Measurements from ENCODE around the gene SLC9A9. TPM values are rescaled to one million over a fixed set of nuclear protein-coding genes. Genes with fewer than 3 reads are reported as not detected.

SLC9A9 gene
- total and polyA plus RNA-seq, 4 donors: 3.3 to 15.0 (median 6.1) TPM

DNA sequence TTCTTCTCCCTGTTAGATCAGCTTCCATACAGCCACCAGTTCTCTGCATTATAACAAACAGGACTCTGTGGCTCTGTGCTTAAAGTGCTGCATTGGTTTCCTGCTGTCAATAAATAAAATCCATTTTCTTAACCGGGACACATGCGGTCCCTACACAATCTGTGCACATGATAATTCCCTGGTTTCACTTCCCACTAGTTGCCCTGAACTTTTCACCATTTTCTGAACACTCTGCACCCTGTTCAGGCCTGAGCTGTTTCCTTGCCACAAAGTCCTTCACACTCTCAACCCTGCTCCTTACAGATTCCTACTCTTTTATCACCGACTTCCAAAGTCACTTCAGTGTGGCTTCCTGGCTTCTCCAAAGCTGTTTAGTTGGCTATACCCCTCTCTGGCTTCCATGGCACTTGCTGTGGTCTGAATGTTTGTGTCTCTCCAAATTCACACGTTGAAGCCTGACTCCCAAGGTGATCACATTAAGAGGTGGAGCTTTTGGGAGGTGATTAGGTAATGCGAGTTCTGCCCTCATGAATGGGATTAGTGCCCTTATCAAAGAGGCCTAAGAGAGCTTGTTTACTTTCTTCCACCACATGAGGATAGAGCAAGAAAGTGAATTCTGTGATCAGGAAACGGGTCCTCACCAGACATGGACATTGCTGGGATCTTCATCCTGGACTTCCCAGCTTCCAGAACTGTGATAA is 495.3 kb downstream of the SLC9A9 start:
- Histone ChIP-seq H3K36me3 (ENCODE audit: control insufficient read depth in 4 of 4, insufficient read depth in 3 of 4, low read depth in 1 of 4, low read length in 3 of 4) (no peaks in the 10 kb centered on the region), H3K9me3 (ENCODE audit: control insufficient read depth in 4 of 4, low read length in 3 of 4) (no peaks in the 10 kb centered on the region), H3K27me3 (ENCODE audit: control insufficient read depth in 4 of 4, insufficient read depth in 4 of 4, low read length in 3 of 4) (no peaks in the 10 kb centered on the region), H3K4me3 (ENCODE audit: low read depth in 1 of 3, low read length in 3 of 3) (no peak overlapping the region), H3K4me1 (ENCODE audit: control insufficient read depth in 4 of 4, insufficient read depth in 4 of 4, low read length in 3 of 4) (no peaks in the 10 kb centered on the region), H3K27ac (ENCODE audit: low read depth in 1 of 2, low read length in 2 of 2) (no peak overlapping the region), H3K9ac (ENCODE audit: low read depth in 1 of 2, low read length in 2 of 2) (no peak overlapping the region)
- TF ChIP-seq, protein P1, sequence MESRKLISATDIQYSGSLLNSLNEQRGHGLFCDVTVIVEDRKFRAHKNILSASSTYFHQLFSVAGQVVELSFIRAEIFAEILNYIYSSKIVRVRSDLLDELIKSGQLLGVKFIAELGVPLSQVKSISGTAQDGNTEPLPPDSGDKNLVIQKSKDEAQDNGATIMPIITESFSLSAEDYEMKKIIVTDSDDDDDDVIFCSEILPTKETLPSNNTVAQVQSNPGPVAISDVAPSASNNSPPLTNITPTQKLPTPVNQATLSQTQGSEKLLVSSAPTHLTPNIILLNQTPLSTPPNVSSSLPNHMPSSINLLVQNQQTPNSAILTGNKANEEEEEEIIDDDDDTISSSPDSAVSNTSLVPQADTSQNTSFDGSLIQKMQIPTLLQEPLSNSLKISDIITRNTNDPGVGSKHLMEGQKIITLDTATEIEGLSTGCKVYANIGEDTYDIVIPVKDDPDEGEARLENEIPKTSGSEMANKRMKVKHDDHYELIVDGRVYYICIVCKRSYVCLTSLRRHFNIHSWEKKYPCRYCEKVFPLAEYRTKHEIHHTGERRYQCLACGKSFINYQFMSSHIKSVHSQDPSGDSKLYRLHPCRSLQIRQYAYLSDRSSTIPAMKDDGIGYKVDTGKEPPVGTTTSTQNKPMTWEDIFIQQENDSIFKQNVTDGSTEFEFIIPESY (IDR thresholded peaks at IDR 0.05): no peak
- TF ChIP-seq HNF4G (IDR thresholded peaks at IDR 0.05) (no peak), YY1 (IDR thresholded peaks at IDR 0.05) (no peak), SP1 (IDR thresholded peaks at IDR 0.05) (no peak)
- TF ChIP-seq, protein P2, sequence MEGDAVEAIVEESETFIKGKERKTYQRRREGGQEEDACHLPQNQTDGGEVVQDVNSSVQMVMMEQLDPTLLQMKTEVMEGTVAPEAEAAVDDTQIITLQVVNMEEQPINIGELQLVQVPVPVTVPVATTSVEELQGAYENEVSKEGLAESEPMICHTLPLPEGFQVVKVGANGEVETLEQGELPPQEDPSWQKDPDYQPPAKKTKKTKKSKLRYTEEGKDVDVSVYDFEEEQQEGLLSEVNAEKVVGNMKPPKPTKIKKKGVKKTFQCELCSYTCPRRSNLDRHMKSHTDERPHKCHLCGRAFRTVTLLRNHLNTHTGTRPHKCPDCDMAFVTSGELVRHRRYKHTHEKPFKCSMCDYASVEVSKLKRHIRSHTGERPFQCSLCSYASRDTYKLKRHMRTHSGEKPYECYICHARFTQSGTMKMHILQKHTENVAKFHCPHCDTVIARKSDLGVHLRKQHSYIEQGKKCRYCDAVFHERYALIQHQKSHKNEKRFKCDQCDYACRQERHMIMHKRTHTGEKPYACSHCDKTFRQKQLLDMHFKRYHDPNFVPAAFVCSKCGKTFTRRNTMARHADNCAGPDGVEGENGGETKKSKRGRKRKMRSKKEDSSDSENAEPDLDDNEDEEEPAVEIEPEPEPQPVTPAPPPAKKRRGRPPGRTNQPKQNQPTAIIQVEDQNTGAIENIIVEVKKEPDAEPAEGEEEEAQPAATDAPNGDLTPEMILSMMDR (IDR thresholded peaks at IDR 0.05; ENCODE audit: low read depth, low read length, missing input control): no peak
- 78% methylated on average over 6 of the region's 6 CpGs for WGBS
- DNase-seq (ENCODE audit: low spot score): no peak

- no peak for DNase-seq (ENCODE audit: low spot score)
- Histone ChIP-seq H3K4me3 (ENCODE audit: low read depth in 1 of 3, low read length in 3 of 3) (no peak overlapping the region), H3K27me3 (ENCODE audit: control insufficient read depth in 4 of 4, insufficient read depth in 4 of 4, low read length in 3 of 4) (no peaks in the 10 kb centered on the region), H3K9ac (ENCODE audit: low read depth in 1 of 2, low read length in 2 of 2) (no peak overlapping the region), H3K27ac (ENCODE audit: low read depth in 1 of 2, low read length in 2 of 2) (no peak overlapping the region), H3K36me3 (ENCODE audit: control insufficient read depth in 4 of 4, insufficient read depth in 3 of 4, low read depth in 1 of 4, low read length in 3 of 4) (no peaks in the 10 kb centered on the region), H3K9me3 (ENCODE audit: control insufficient read depth in 4 of 4, low read length in 3 of 4) (no peaks in the 10 kb centered on the region), H3K4me1 (ENCODE audit: control insufficient read depth in 4 of 4, insufficient read depth in 4 of 4, low read length in 3 of 4) (no peaks in the 10 kb centered on the region)
- 88% methylated on average over 4 of the region's 4 CpGs for WGBS
- TF ChIP-seq ATF3 (IDR thresholded peaks at IDR 0.05) (no peak), RXRA (IDR thresholded peaks at IDR 0.05) (peak in 1 of 2 donors; percentile 20)
These were observed 496.2 kb downstream of the SLC9A9 start for GRCh38 chr3:143351895-143352608.

DNA sequence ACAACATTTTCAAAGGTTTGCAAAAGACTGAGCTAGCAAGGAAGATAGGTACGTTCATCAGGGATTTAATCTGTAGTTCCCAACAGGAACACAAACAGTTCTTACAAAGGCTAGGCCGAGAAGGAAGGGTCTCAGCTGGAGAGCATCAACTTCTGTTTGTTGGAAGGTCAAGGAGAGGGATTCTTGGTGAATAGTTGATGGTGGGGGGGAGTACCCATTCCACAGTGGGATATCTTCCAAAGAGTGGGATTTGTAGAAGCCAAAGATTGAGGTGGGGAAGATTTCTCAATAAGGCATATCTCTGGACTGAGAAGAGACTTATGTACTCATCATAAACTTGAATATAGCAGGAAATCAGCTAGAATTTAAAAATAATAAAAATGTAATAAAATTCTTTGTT is 496.9 kb downstream of the SLC9A9 start:
- no peaks in the 10 kb centered on the region for H3K9me3 ChIP-seq (ENCODE audit: control insufficient read depth in 4 of 4, low read length in 3 of 4)
- no peak overlapping the region for H3K27ac ChIP-seq (ENCODE audit: low read depth in 1 of 2, low read length in 2 of 2)
- TF ChIP-seq NR2F2 (IDR thresholded peaks at IDR 0.05) (no peak), RXRA (IDR thresholded peaks at IDR 0.05) (no peak), SP1 (IDR thresholded peaks at IDR 0.05) (no peak), ATF3 (IDR thresholded peaks at IDR 0.05) (no peak), GABPA (IDR thresholded peaks at IDR 0.05 in 1 of 2, conservative IDR thresholded peaks at IDR 0.05 in 1 of 2) (no peak), TAF1 (conservative IDR thresholded peaks at IDR 0.05) (no peak), EGR1 (IDR thresholded peaks at IDR 0.05; ENCODE audit: low read depth in 2 of 2) (no peak), YY1 (IDR thresholded peaks at IDR 0.05) (no peak), REST (IDR thresholded peaks at IDR 0.05) (no peak)
- TF ChIP-seq, protein P1 (IDR thresholded peaks at IDR 0.05): no peak
- no peaks in the 10 kb centered on the region for H3K4me1 ChIP-seq (ENCODE audit: control insufficient read depth in 4 of 4, insufficient read depth in 4 of 4, low read length in 3 of 4)
- no peak overlapping the region for H3K4me3 ChIP-seq (ENCODE audit: low read depth in 1 of 3, low read length in 3 of 3)
- DNase-seq (ENCODE audit: low spot score): no peak
- WGBS: 87% methylated on average over 2 of the region's 2 CpGs
- H3K27me3 ChIP-seq (ENCODE audit: control insufficient read depth in 4 of 4, insufficient read depth in 4 of 4, low read length in 3 of 4): no peaks in the 10 kb centered on the region
- H3K9ac ChIP-seq (ENCODE audit: low read depth in 1 of 2, low read length in 2 of 2): no peak overlapping the region
- H3K36me3 ChIP-seq (ENCODE audit: control insufficient read depth in 4 of 4, insufficient read depth in 3 of 4, low read depth in 1 of 4, low read length in 3 of 4): no peaks in the 10 kb centered on the region
